NB4 (cell line): ENCODE results near the gene COL4A2.
A peak's percentile ranks its signal among the peaks of the same experiment; 100 is the strongest.

Experiments
- DNase-seq: peaks from one replicate; pipeline ENCODE4 v3.0.0; 2010; ENCODE audit warnings: low read depth
- H3K4me3 ChIP-seq: one replicate; pipeline ENCODE4 v1.5.1; 2011; ENCODE audit warnings: mild to moderate bottlenecking, low read depth, low read length, moderate library complexity
- MYC ChIP-seq: IDR thresholded peaks from 2 replicates; pipeline ENCODE4 v1.6.1; 2011; ENCODE audit warnings: low read depth, low read length
- POLR2A ChIP-seq: IDR thresholded peaks from 2 replicates; pipeline ENCODE4 v1.6.1; 2011; ENCODE audit warnings: mild to moderate bottlenecking; ENCODE audit not compliant: insufficient read length; ENCODE audit errors: extremely low read depth
- TF ChIP-seq, protein P1 (sequence below): IDR thresholded peaks from one replicate; pipeline ENCODE4 v1.5.1; 2012; ENCODE audit warnings: low read depth, low read length
- TF ChIP-seq, protein P2 (sequence below): IDR thresholded peaks from 2 replicates; pipeline ENCODE4 v1.6.1; 2011; ENCODE audit warnings: low read depth, low read length

Gene COL4A2

DNA sequence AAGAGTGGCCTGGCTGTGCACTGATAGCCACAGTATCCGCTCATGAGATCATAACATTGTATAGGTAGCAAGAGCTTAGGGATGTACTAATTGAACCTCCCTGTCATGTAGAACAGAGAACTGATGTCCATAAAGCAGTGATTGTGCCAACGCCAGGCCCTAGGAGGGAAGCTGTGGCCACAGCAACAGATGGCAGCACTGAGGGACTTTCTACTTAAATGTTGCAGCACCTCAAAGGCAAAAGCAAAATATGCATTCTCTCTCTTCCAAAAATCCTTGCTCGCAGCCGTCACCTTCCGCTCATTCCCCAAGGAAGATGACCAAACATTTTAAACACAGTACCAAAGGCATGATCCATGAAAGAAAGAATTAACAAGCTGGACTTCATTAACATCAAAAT is 32.4 kb upstream of the COL4A2 start:
- no peak overlapping the region for H3K4me3 ChIP-seq
- DNase-seq, result peak; percentile 12
- TF ChIP-seq, protein P1, sequence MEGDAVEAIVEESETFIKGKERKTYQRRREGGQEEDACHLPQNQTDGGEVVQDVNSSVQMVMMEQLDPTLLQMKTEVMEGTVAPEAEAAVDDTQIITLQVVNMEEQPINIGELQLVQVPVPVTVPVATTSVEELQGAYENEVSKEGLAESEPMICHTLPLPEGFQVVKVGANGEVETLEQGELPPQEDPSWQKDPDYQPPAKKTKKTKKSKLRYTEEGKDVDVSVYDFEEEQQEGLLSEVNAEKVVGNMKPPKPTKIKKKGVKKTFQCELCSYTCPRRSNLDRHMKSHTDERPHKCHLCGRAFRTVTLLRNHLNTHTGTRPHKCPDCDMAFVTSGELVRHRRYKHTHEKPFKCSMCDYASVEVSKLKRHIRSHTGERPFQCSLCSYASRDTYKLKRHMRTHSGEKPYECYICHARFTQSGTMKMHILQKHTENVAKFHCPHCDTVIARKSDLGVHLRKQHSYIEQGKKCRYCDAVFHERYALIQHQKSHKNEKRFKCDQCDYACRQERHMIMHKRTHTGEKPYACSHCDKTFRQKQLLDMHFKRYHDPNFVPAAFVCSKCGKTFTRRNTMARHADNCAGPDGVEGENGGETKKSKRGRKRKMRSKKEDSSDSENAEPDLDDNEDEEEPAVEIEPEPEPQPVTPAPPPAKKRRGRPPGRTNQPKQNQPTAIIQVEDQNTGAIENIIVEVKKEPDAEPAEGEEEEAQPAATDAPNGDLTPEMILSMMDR, result peak; percentile 14
- TF ChIP-seq, protein P2, sequence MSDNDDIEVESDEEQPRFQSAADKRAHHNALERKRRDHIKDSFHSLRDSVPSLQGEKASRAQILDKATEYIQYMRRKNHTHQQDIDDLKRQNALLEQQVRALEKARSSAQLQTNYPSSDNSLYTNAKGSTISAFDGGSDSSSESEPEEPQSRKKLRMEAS, result no peak
- TF ChIP-seq POLR2A, result no peak
- TF ChIP-seq MYC, result no peak

DNA sequence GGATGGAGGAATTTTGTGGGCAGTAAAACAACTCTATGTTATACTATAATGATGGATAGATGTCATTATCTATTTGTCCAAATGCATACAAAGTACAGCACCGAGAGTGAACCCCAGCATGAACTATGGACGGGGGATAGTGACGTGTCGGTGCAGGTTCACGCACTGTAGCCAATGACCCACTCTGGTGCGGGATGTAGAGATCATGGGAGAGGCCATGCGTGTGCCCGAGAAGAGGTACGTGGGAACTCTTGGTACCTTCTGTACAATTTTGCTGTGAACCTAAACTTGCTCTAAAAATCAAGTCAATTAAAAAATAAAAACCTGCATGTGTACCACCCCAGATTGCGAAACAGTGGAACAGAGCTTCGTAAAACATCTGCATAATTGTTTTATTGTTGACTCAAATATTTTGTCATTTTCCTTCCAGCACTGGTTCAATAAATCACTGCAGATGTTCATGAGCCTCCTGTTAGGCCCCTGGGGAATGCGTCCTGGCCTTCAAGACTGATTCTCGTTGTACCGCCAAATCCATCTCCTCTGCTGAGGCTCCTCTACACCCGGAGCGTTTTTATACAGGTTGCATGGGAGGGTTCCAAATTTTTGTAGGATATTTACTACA is 31.0 kb upstream of the COL4A2 start:
- TF ChIP-seq POLR2A (no peak), MYC (no peak)
- TF ChIP-seq, protein P1, result no peak
- TF ChIP-seq, protein P2, result no peak
- no peak for DNase-seq
- H3K4me3 ChIP-seq, result no peak overlapping the region

DNA sequence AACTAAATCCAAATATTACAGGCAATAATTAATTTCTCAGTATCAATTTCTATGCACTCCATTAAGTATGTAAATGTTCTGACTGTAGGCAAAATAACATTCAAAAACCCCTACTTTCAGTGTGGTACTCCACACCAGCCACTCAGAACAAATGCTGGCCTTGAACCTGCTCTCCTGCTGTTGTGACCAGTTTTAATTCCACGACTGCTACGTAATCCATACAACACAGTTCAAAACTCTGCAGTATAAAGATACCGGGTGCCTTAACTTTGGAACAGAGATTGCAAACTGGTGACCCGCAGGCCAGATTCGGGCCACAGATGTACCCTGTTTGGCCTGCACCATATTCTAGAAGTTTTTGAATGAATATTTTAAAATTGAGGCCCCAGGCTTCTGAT is 30.5 kb upstream of the COL4A2 start:
- no peak overlapping the region for H3K4me3 ChIP-seq
- TF ChIP-seq POLR2A, result no peak
- TF ChIP-seq, protein P1, result no peak
- TF ChIP-seq MYC, result no peak
- TF ChIP-seq, protein P2, result no peak
- DNase-seq, result no peak

DNA sequence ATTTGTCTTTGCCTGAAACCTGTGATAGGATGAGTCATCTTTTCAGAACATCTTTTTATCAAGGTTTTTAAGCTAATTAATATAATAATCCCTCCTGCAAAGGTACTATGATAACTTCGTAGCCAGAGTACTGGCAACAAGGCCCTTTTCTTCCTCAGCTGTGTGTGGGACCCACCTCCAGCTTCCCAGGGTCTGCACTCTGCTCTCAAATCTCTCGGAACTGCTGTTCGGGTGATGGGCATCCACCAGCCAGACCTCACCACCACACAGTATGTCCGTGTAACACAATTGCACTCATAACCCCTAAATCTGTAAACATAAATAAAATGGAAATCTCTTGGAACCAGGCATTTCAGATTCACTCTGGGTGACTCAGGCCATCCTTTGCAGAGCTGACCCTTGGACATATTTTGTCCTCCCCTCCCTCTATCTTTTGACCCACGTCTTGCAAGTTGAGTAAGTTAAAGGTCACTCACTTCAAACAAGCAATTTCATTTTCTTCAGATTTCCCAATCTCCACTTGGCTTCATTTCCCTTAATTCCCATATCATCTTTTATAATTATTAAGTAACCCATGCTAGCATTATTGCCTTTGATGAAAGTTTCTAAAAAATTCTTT is 29.6 kb upstream of the COL4A2 start:
- no peak overlapping the region for H3K4me3 ChIP-seq
- no peak for TF ChIP-seq MYC
- TF ChIP-seq, protein P2, result no peak
- TF ChIP-seq POLR2A, result no peak
- TF ChIP-seq, protein P1, result no peak
- DNase-seq, result no peak

DNA sequence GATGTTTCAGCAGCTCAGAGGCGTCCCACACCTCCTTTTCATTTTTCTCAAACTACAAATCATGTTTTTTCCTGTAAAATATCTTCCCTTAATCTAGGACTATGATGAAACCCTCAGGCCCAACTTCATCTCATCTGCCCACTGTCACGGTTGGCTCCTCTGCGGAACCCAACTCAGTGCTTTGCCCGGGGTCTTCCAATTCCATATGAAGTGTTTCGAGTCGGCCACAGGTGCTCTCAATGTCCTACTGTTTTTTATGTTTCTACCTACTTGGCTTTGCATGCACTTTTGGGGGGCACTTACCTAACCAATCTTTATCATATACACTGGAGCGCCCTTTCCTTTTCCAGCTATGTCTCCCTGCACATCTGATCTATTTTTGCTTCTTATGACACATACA is 28.2 kb upstream of the COL4A2 start:
- TF ChIP-seq POLR2A (no peak), MYC (no peak)
- TF ChIP-seq, protein P1, result no peak
- TF ChIP-seq, protein P2, result no peak
- no peak for DNase-seq
- H3K4me3 ChIP-seq, result no peak overlapping the region

DNA sequence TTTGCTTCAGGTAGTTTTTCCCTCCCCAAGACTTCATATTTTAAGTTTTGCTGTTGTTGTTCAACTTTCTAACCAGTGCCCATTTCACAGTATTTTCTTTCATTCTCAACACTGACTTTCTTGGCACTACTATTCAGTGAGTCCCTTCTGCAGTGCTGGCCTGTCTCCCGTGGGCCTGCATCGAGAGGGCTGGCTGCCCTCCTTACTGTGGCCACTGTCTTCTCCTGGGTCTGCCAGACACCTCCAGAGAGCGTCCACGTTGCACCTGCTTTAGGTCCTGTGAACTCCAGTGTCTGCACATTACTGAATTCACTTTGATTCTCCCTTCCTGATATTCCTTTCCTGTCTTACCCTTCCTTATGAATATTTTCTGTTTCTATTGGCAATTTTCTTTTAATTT is 27.4 kb upstream of the COL4A2 start:
- no peak overlapping the region for H3K4me3 ChIP-seq
- TF ChIP-seq, protein P2, result no peak
- TF ChIP-seq, protein P1, result no peak
- TF ChIP-seq POLR2A (no peak), MYC (no peak)
- no peak for DNase-seq
